Endothelial cell of umbilical vein (primary cell): ENCODE results near the gene TFPI2.

Experiments used
- CTCF ChIP-seq, 2 donors: IDR thresholded peaks; 1 replicate in 1 of 2; 2 replicates in 1 of 2; pipeline ENCODE4 v1.5.1; 2011; ENCODE audit warnings: low read length in 2 of 2, mild to moderate bottlenecking in 2 of 2, moderate library complexity in 2 of 2, control low read depth in 1 of 2, inconsistent platforms in 1 of 2, low read depth in 1 of 2; ENCODE audit not compliant: insufficient read depth in 1 of 2; ENCODE audit errors: extremely low read depth in 1 of 2
- EZH2 ChIP-seq: IDR thresholded peaks from 2 replicates; pipeline ENCODE4 v1.6.1; 2012; ENCODE audit warnings: borderline replicate concordance, low read depth, mild to moderate bottlenecking, moderate library complexity, low read length, inconsistent platforms; ENCODE audit not compliant: severe bottlenecking
- FOS ChIP-seq: IDR thresholded peaks from 2 replicates; pipeline ENCODE4 v1.6.1; 2011; ENCODE audit warnings: mild to moderate bottlenecking, low read length, moderate library complexity, borderline replicate concordance; ENCODE audit not compliant: insufficient read depth
- GATA2 ChIP-seq: IDR thresholded peaks from 2 replicates; pipeline ENCODE4 v1.7.0; 2011; ENCODE audit warnings: low read depth, mild to moderate bottlenecking, moderate library complexity, mixed read lengths, low read length; ENCODE audit not compliant: insufficient read length, insufficient read depth
- MAX ChIP-seq: IDR thresholded peaks from 2 replicates; pipeline ENCODE4 v1.6.1; 2011; ENCODE audit not compliant: insufficient read depth, insufficient read length
- MYC ChIP-seq: IDR thresholded peaks from one replicate; pipeline ENCODE4 v1.6.1; 2011; ENCODE audit warnings: mild to moderate bottlenecking, low read depth, low read length
- POLR2A ChIP-seq: IDR thresholded peaks from 2 replicates; pipeline ENCODE4 v1.6.1; 2012; ENCODE audit warnings: low read depth, mild to moderate bottlenecking, control low read depth, low read length
- POLR2AphosphoS5 ChIP-seq: IDR thresholded peaks from 2 replicates; pipeline ENCODE4 v1.6.1; 2012; ENCODE audit warnings: low read depth, mild to moderate bottlenecking, control low read depth, low read length, moderate library complexity; ENCODE audit not compliant: insufficient read depth

- no peak for TF ChIP-seq CTCF (IDR thresholded peaks at IDR 0.05; ENCODE audit: extremely low read depth in 1 of 2, insufficient read depth in 1 of 2, low read depth in 1 of 2, low read length in 2 of 2)
- TF ChIP-seq POLR2AphosphoS5: no peak
- no peak for TF ChIP-seq EZH2
- no peak for TF ChIP-seq FOS
- TF ChIP-seq POLR2A: no peak
- TF ChIP-seq MYC: no peak
- no peak for TF ChIP-seq GATA2
- TF ChIP-seq MAX: no peak
Observed at GRCh38 chr7:93884541-93884940, 6.0 kb downstream of the TFPI2 start.
